ENCODE results near the gene DSC2.
A peak's percentile ranks its signal among the peaks of the same experiment; 100 is the strongest.
"Not testable (repeated sequence)": the region's sequence is repeated elsewhere in the genome, so short reads cannot be mapped to it uniquely, and the experiment has no call there.

The DSC2 gene

GRCh38 chr18:31102025-31102684 lies at the start of gene DSC2:
TSS of gene DSC2 (minus strand) at chr18:31102421. CDS start at chr18:31101971, 450 bp downstream.
- peak; percentile 60 for DNase-seq

GRCh38 chr18:31149351-31149750 lies 47.1 kb upstream of the DSC2 start:
- DNase-seq: no peak

- DNase-seq: no peak
Measured at GRCh38 chr18:31148600-31148999, 46.4 kb upstream of the DSC2 start.

- no peak for DNase-seq
Measured at GRCh38 chr18:31146809-31147208, 44.6 kb upstream of the DSC2 start.

GRCh38 chr18:31143025-31143424 lies 40.8 kb upstream of the DSC2 start:
- no peak for DNase-seq

GRCh38 chr18:31138709-31139108 lies 36.5 kb upstream of the DSC2 start:
- no peak for DNase-seq

GRCh38 chr18:31134988-31135529 lies 32.8 kb upstream of the DSC2 start:
- DNase-seq: no peak

- DNase-seq: no peak
Measured at GRCh38 chr18:31129398-31130115, 27.3 kb upstream of the DSC2 start.

- DNase-seq: no peak
Measured at GRCh38 chr18:31125878-31126277, 23.7 kb upstream of the DSC2 start.

- DNase-seq: not testable (repeated sequence)
Measured at GRCh38 chr18:31123125-31123524, 20.9 kb upstream of the DSC2 start.

GRCh38 chr18:31120594-31120993 lies 18.4 kb upstream of the DSC2 start:
- DNase-seq: no peak

GRCh38 chr18:31116853-31117595 lies 14.8 kb upstream of the DSC2 start:
- no peak for DNase-seq

- no peak for DNase-seq
Measured at GRCh38 chr18:31112804-31113203, 10.6 kb upstream of the DSC2 start.

GRCh38 chr18:31105733-31106132 lies 3.5 kb upstream of the DSC2 start:
- DNase-seq: no peak

- no peak for DNase-seq
Measured at GRCh38 chr18:31104444-31104843, 2.2 kb upstream of the DSC2 start.

- DNase-seq: peak; percentile 7
Measured at GRCh38 chr18:31103423-31103822, 1.2 kb upstream of the DSC2 start.

GRCh38 chr18:31102941-31103340 lies 720 bp upstream of the DSC2 start:
- peak; percentile 8 for DNase-seq

- DNase-seq: peak; percentile 77
Measured at GRCh38 chr18:31101183-31102024, 817 bp downstream of the DSC2 start.

GRCh38 chr18:31100436-31101182 lies 1.6 kb downstream of the DSC2 start:
- peak; percentile 45 for DNase-seq

- no peak for DNase-seq
Measured at GRCh38 chr18:31099450-31100230, 2.6 kb downstream of the DSC2 start.

- DNase-seq: no peak
Measured at GRCh38 chr18:31098878-31099277, 3.3 kb downstream of the DSC2 start.

Measured in DMS53 (cell line).